Skeletal muscle cell (primary cell): Measurements from ENCODE around the gene GPR17.

Experiments
- DNase-seq: peaks from one replicate; pipeline ENCODE4 v3.0.0-alpha.2; 2010; ENCODE audit warnings: low read depth
- H3K4me3 ChIP-seq: 2 replicates; pipeline ENCODE4 v1.5.1; 2011; ENCODE audit warnings: low read depth, mild to moderate bottlenecking, control low read depth, low read length, moderate library complexity

GPR17 gene

DNA sequence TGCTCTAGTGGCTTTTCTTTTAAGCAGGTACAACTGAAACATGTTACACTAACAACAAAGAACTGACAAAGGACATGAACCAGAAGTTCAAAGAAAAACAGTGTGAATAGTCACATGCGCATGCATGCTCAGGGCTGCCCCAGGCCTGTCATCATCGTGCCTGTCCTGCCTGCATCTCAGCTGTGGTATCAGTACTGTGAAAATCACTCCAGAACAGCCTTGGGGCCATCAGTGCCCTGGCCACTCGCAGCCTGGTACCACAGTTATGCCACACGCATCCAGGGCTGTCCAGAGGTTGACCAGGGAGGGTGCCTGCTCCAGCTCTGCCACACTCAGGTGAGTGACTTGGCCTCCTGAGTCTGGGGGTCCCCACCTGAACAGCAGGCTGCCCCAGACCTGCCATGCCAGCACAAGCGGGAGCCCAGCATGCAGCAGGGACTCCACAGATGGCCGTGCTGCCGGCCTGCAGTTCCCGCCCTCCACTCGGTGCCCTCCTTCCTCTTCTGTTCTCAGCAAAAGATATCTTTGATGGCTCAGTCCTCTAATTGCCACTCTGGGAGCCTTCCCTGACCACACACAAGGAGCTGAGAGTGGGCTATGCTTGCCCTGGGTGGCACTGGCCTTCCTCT lies 17.1 kb downstream of the GPR17 start:
- H3K4me3 ChIP-seq: no peak overlapping the region
- no peak for DNase-seq

DNA sequence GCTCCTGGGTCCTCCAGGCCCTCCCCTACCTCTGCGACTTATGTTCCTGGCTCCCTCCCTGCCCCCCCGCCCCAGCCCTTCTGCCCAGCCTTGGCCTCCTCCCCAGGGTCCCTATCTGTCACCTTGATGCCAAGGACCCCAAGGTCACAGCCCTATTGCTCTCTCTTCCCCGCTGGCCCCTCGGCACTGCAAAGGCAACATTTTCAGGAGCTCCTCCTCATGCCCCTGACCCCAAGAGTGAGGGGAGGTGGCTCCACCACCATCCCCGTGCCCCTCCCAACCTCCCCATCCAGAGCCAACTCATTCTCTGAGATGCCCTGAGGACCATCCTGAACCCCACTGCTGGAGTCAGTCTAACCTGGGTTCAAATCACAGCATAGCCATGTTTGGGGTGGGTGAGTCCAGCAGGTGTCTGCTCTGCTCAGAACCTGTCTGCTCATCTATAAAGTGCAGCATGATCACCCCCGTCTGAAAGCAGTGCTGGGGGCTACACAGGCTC lies 17.7 kb downstream of the GPR17 start:
- H3K4me3 ChIP-seq: no peak overlapping the region
- DNase-seq: no peak

DNA sequence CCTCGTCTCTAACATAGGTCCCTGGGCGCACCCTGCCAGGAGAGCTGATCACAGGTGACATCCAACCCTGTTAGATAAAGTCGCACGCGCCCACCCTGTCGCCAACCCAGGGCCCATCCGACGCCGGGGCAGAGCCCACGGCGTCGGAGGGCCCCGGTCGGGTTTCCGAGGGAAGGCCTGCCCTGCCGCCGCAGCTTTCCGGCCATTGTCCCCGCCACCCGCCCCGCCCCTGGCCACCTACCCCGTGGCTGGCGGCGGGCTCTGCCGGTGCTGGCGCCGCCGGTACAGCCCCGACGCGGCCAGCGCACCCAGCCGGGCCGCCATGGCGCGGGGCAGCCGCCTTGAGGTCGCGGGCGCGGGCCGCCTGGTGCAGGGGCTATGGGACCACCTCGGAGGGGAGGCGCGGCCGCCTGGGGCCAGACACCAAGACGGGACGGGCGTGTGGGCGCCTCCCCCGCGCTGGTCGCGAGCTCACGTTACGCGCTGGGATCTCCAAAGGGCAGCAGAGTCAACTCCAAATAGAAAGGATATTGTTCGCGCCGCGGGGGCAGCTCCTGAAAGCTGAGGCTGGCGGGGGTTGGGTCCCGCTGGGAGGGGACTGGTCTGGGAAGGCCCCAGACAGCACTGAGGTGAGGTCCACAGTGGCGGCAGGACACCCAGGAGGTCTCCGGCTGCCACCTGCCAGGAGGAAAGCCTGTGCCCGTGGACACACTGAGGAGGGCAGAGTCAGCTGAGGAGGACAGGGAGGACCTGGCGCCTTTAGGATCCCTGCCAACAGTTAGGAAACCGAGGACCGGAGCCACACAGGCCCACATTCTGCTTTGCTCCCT lies 18.3 kb downstream of the GPR17 start:
- H3K4me3 ChIP-seq: no peak overlapping the region
- no peak for DNase-seq

DNA sequence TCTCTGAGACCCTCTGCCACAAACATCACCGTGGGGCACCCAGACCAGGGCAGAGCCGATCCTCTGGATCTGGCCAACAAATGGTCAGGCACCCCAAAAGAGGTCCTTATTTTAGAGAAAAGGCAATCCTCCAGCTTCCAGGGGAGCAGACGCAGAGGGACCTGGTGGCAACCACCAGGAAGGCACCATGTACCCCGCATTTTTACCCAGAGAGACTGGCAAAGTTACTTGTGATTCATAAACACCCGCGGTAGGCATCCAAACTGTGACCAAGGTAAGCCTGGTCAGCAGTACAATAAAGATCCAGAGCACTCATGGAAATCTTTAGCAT lies 18.9 kb downstream of the GPR17 start:
- no peak overlapping the region for H3K4me3 ChIP-seq
- DNase-seq: no peak

DNA sequence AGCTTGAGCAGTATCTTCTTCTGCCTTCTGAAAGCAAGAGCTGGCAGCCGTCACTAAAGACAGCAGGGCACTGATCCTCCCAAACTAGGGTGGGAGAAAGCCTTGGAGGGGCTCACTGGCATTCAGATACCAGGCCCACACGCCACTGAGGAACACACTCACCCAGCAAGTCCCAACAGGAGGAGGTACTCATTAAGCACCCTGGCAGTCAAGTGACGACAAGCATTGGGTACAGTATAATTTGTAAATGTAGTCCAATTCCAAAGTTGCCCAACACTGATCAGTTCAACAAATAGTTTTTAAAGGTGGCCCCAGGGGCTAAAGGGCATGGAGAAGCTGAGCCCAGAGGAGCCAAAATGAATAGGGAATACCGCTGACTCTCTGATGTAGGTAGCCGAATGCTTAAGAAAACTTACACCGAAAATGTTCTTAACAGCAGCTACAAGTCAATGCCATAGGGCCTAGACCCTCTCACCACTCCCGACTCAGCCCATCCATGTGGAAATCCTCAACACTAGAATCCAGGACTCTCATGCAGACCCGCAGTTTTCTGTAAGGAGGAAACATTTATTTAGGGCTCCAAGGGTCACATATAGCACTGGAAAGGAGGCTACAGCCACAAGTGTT lies 19.4 kb downstream of the GPR17 start:
- H3K4me3 ChIP-seq: no peak overlapping the region
- no peak for DNase-seq

DNA sequence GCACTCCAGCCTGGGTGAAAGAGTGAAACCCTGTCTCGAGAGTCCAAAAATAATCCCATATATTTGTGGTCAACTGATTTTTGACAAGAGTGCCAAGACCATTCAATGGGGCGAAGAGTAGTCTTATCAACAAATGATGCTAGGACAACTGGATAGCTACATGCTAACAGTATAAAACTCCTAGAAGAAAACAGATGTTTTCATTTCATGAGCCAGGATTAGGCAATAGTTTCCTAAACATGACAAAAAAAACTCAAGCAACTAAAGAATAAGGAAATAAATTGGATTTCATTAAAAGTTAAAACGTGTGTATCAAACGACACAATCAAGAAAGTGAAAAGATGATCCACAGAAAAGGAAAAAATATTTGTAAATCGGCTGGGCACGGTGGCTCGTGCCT lies 23.1 kb downstream of the GPR17 start:
- DNase-seq: no peak
- H3K4me3 ChIP-seq: no peak overlapping the region

DNA sequence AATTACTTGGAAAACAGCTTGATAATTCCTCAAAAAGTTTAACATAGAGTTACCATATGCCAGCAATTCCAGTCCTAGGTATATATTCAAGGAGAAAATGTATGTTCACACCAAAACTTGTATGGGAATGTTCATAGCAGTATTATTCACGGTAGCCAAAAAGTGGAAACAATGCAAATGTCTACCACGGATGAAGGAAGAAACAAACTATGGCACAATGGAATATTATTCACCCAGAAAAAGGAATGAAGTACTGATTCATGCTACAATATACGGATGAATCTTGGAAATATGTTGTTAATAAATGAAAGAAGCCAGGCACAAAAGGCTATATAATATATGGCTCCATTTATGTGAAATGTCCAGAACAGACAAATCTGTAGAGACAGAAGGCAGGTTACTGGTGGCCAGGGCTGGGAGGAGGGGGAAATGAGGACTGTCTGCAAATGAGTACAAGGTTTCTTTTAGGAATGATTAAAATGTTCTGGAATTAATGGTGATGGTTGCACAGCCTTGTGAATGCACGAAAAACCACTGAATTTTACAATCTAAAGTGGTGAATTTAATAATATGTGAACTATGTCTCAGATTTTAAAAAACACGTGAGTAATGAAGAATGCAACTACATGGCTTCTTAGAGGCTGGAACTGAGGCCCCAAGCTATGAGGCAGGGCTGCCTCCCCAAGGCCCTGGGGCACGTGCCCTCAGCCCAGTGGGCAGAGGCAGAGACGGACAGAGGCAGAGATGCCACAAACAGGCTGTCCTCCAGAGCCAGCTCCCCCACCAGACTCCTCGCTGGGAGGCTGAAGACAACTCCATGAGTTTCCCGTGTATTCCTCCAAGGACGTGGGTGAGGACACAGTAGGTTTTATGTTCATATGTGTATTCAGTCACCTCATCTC lies 24.4 kb downstream of the GPR17 start:
- H3K4me3 ChIP-seq: no peak overlapping the region
- no peak for DNase-seq

DNA sequence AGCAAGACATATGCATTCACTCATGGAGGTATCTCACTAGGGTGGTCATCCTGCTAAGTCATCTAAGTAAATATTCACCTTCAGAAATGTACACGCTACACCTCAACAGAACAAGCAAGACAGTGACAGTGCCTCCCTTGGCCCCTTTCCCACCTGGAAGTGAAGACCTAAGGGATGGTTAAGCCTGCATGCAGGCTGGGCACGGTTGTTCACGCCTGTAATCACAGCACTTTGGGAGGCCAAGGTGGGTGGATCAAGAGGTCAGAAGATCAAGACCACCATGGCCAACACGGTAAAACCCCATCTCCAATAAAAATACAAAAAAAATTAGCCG lies 25.0 kb downstream of the GPR17 start:
- no peak for DNase-seq
- H3K4me3 ChIP-seq: no peak overlapping the region

DNA sequence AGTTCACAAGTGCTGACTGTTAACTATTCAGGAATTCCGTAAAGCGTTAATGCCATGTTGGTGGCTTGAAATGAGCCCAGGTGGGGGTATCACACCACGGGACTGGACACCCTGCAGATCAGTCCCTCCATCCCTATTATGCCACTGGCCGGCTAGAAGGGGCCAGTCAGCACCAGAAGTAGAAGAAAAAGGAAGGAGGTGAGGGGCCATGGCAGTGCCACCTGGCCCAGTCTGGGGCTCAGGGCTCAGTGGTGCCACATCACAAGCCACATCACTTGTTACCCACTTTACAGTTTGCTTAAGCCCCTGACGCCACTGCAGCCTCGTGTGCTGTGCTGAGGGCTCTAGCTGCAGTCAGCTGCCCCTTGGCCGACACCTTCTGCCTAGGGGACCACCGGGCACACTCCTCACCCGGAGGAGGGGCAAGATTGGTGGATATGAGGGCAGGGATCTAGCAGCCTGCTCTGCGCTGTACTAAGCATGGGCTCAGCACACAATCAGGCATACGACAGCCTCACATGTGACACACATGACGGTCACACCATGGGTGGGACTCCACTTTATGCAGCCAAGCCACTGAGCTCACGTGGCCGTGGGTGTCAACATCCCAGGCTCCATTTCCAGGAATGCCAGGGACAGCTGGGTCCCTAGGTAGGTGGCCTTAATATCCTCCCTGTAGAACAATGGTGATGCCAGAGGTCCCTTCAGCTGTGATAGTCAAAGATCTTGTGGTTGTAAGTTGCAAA lies 25.8 kb downstream of the GPR17 start:
- no peak overlapping the region for H3K4me3 ChIP-seq
- DNase-seq: no peak

- DNase-seq: no peak
- no peak overlapping the region for H3K4me3 ChIP-seq
Observed at GRCh38 chr2:127672341-127673224, 26.6 kb downstream of the GPR17 start.

DNA sequence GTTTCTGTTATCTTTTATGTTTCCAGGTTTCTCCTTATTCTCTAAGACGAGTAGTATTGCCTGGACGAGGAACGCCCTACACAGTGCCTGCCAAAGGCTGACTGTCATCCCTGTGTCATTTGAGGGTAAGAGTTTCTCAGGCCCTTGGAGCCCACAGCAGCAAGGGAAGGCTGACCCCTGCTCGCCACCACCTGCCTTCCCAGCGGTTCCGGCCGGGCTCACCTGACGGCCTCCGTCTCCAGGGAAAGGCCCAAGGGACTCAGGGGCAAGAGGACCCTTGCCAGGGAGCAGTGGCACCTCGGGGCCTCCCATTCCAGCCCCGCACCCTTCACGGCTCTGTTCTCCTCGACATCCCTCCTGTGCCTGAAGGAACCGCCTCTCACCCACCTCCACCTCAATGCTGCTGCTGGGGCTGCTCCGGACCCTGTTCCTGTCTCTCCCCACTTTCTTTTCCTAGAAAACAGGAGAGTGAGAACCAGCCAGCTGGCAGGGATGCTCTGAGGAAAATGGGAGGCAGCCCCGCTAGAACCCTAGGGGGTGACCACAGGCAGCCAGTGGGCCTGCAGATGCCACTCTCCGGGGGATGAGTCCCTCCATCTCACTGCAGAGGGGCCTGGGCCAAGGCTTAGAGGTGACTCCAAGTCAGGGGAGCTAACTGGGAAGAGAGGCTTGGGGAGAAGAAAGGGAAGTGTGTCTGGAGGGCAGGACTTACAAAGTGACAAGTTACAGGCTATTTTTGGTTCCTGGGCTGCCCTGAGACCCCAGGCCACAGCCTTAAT lies 27.5 kb downstream of the GPR17 start:
- H3K4me3 ChIP-seq: no peak overlapping the region
- DNase-seq: no peak

GRCh38 chr2:127674241-127675209 lies 28.6 kb downstream of the GPR17 start:
- no peak for DNase-seq
- H3K4me3 ChIP-seq: peak overlapping the region; percentile 43

DNA sequence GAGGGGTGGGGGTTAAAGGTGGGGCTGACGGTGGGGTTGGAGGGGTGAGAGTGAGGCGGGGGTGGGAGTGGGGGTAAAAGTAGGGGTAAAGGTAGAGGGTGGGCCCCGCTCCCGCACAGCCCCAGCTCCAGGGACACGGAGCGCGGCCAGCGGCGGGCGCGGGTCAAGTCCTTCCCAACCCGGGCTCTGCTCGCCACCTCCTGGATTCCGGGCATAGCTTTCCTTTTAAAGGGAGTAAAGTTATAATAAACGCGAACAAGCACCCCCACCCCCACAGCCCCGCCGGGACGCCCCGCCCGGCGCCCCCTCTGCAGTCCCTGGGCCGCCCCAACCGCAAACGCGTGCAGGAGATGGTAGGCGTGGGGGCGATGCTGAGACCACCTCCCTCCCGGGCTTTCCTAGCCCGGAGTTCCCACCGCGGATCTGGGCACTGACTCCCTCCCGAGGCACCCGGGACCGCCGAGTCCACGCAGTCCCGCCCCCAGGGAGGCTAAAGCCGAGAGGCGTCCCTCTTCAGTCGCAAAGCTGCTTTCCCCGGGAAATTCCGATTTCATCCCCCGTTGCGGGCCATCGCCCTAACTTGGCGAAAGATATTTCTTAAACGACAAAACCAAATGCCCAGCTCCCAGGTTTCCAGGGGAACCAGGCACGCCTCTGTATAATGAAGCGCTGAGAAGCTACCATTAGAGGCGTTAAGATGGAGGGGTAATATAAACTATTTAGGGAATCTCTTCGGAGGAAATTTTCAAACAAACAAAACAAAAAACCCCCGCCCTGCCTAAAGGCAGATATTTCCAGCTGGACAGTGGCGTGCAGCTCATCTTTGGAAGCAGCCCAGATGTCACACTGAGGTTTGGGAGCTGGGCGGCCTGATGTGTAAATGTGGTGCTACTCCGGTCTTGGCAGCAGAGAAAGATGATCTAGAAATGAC lies 29.6 kb downstream of the GPR17 start, which contains the start of gene LIMS2:
LIMS2 (minus strand) TSS at position 200 of the 931 bp plus-strand sequence. CDS start 506 bp downstream, outside the sequence.
- no peak for DNase-seq
- peak within 1 kb of the TSS; percentile 52 for H3K4me3 ChIP-seq

GRCh38 chr2:127676906-127677305 lies 31.0 kb downstream of the GPR17 start:
- H3K4me3 ChIP-seq: no peak overlapping the region
- no peak for DNase-seq

DNA sequence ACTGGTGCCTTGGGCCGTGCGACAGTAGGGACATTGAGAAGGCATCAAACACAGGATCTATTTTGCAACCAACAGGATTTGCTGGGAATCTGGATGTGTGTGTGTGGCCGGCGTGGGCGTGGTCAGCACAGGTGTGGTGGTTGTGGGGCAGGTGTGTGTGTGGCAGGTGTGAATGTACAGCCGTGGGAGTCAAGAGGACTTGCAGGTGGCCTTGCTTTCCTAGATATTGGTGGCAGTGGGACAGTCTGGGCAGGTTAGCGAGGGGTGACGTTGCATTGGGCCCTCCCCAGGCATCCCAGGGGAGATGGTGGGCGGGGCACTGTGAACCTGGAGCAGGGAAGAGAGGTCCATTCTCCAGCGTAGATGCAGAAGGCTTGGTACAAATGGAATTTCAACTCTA lies 32.6 kb downstream of the GPR17 start:
- H3K4me3 ChIP-seq: no peak overlapping the region
- DNase-seq: no peak
